HG02973 (cell line): Measurements from ENCODE around the gene TP73.

Experiments used
- ATAC-seq: cut with Tn5 transposase; IDR thresholded peaks from one replicate; pipeline ENCODE4 v1.9.1; 2021; ENCODE audit warnings: moderate library complexity; ENCODE audit not compliant: unreplicated experiment

The TP73 gene

GRCh38 chr1:3703786-3704371, 51.6 kb downstream of the TP73 start:
- no peak for ATAC-seq

- no peak for ATAC-seq
Observed at GRCh38 chr1:3705341-3705950, 53.1 kb downstream of the TP73 start.

GRCh38 chr1:3706651-3707297, 54.5 kb downstream of the TP73 start:
- no peak for ATAC-seq

- ATAC-seq, result no peak
Observed at GRCh38 chr1:3707298-3707938, 55.1 kb downstream of the TP73 start.

GRCh38 chr1:3707939-3708328, 55.6 kb downstream of the TP73 start:
- no peak for ATAC-seq

- ATAC-seq, result no peak
Observed at GRCh38 chr1:3708791-3709190, 56.5 kb downstream of the TP73 start.

- ATAC-seq, result no peak
Observed at GRCh38 chr1:3710251-3710650, 57.9 kb downstream of the TP73 start.

GRCh38 chr1:3711381-3711779, 59.1 kb downstream of the TP73 start:
- no peak for ATAC-seq

GRCh38 chr1:3711780-3712451, 59.6 kb downstream of the TP73 start:
- ATAC-seq, result no peak

GRCh38 chr1:3712573-3713535, 60.5 kb downstream of the TP73 start:
- ATAC-seq, result no peak

- no peak for ATAC-seq
Observed at GRCh38 chr1:3713840-3714239, 61.5 kb downstream of the TP73 start.

- no peak for ATAC-seq
Observed at GRCh38 chr1:3714284-3714741, 62.0 kb downstream of the TP73 start.

- no peak for ATAC-seq
Observed at GRCh38 chr1:3714814-3715213, 62.5 kb downstream of the TP73 start.

GRCh38 chr1:3716351-3716750, 64.0 kb downstream of the TP73 start:
- no peak for ATAC-seq

GRCh38 chr1:3717041-3717714, 64.9 kb downstream of the TP73 start:
- ATAC-seq, result no peak

- ATAC-seq, result no peak
Observed at GRCh38 chr1:3717715-3718601, 65.6 kb downstream of the TP73 start.

GRCh38 chr1:3718764-3719163, 66.4 kb downstream of the TP73 start:
- no peak for ATAC-seq

- no peak for ATAC-seq
Observed at GRCh38 chr1:3721955-3722465, 69.7 kb downstream of the TP73 start.

- ATAC-seq, result no peak
Observed at GRCh38 chr1:3722846-3723245, 70.5 kb downstream of the TP73 start.
